Fibroblast of lung (primary cell): ENCODE results near the gene EDNRA.

Experiments used
- CTCF ChIP-seq, 2 donors: IDR thresholded peaks in 1 of 2; conservative IDR thresholded peaks in 1 of 2; 1 replicate in 1 of 2; 2 replicates in 1 of 2; pipeline ENCODE4 v1.5.1; 2011 to 2012; ENCODE audit warnings: low read length in 2 of 2, control low read depth in 1 of 2, inconsistent platforms in 1 of 2, low read depth in 1 of 2, mild to moderate bottlenecking in 1 of 2
- EZH2 ChIP-seq: IDR thresholded peaks from 2 replicates; pipeline ENCODE4 v1.5.1; 2012; ENCODE audit warnings: low read length, control low read depth, mild to moderate bottlenecking; ENCODE audit errors: missing control alignments

- no peak for TF ChIP-seq CTCF (conservative IDR thresholded peaks at IDR 0.05 in 1 of 2, IDR thresholded peaks at IDR 0.05 in 1 of 2; ENCODE audit: low read depth in 1 of 2, low read length in 2 of 2)
- no peak for TF ChIP-seq EZH2
These were observed 90.3 kb downstream of the EDNRA start for GRCh38 chr4:147571036-147571770.
